NT2/D1 (cell line): ENCODE results near the gene PADI6.

Experiments used
- YY1 ChIP-seq: IDR thresholded peaks from 2 replicates; pipeline ENCODE4 v1.6.1; 2011; ENCODE audit not compliant: insufficient read length, insufficient read depth
- ZNF274 ChIP-seq: IDR thresholded peaks from 2 replicates; pipeline ENCODE4 v1.6.1; 2011; ENCODE audit warnings: mild to moderate bottlenecking, low read depth, low read length

DNA sequence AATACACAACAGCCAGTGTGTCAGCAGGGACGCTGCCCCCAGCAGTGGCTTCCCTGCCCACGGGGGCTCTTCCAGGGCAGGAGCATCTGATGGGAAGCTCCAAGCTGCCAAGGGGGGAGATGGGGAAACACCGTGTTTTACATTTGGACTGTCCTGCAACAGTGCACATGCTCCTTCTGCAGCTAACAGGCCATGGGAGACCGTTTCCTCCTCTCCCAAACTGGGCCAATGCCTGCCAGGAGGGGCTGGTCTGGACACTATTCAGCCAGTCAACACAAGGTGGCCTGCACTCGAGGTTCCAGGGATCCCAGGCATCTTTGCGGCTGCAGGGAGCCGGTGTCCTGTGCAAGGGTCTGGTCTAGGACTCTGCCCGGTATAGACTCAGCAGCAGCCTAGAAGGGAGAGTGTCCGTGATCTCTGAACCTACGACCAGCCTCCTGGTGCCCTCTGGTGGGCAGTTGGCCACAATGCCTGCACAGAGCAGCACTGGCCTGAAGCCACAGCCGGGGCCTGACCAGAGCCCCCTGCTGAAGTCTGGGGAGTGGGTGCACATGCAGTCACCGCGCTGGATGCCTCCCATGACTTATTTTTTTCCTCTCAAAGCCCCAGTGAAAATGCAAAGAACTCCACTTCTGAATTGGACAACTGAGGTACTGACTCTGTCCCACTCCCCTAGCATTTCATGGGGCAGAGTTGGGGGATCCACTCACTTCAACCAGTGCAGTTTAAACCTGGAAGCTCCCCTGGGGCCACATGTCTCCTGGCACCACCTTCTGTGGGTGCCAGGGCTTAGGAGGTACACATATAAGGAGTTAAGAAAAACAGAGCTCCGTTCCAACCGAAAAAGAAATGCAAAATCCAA lies 34.1 kb downstream of the PADI6 start:
- no peak for TF ChIP-seq YY1
- TF ChIP-seq ZNF274: no peak
